NCI-H510A (cell line): ENCODE results near the gene MORC3.
"Not testable (repeated sequence)": the region's sequence is repeated elsewhere in the genome, so short reads cannot be mapped to it uniquely, and the experiment has no call there.

Source experiments
- DNase-seq: peaks from one replicate; lab custom pipeline; 2025; lab: John Stamatoyannopoulos, UW

The MORC3 gene

GRCh38 chr21:36325373-36326010 lies 5.5 kb downstream of the MORC3 start:
- no peak for DNase-seq

GRCh38 chr21:36330904-36331303 lies 10.9 kb downstream of the MORC3 start:
- no peak for DNase-seq

- DNase-seq = no peak
Measured at GRCh38 chr21:36337099-36337509, 17.1 kb downstream of the MORC3 start.

- DNase-seq = no peak
Measured at GRCh38 chr21:36338975-36339374, 19.0 kb downstream of the MORC3 start.

- not testable (repeated sequence) for DNase-seq
Measured at GRCh38 chr21:36342581-36342980, 22.6 kb downstream of the MORC3 start.

GRCh38 chr21:36344931-36345330 lies 24.9 kb downstream of the MORC3 start:
- DNase-seq = no peak

GRCh38 chr21:36347278-36347961 lies 27.4 kb downstream of the MORC3 start:
- DNase-seq = no peak

GRCh38 chr21:36347962-36348328 lies 27.9 kb downstream of the MORC3 start:
- no peak for DNase-seq

GRCh38 chr21:36349315-36349714 lies 29.3 kb downstream of the MORC3 start:
- no peak for DNase-seq

- no peak for DNase-seq
Measured at GRCh38 chr21:36350282-36350910, 30.4 kb downstream of the MORC3 start.

GRCh38 chr21:36354918-36355680 lies 35.1 kb downstream of the MORC3 start:
- DNase-seq = no peak

GRCh38 chr21:36355868-36356267 lies 35.9 kb downstream of the MORC3 start:
- DNase-seq = no peak

- DNase-seq = no peak
Measured at GRCh38 chr21:36359185-36359584, 39.2 kb downstream of the MORC3 start.

GRCh38 chr21:36369064-36369685 lies 49.2 kb downstream of the MORC3 start:
- DNase-seq = no peak

- DNase-seq = no peak
Measured at GRCh38 chr21:36375994-36376393, 56.0 kb downstream of the MORC3 start.

- DNase-seq = no peak
Measured at GRCh38 chr21:36377391-36377842, 57.4 kb downstream of the MORC3 start.

GRCh38 chr21:36379251-36379650 lies 59.3 kb downstream of the MORC3 start:
- no peak for DNase-seq

GRCh38 chr21:36381841-36382589 lies 62.0 kb downstream of the MORC3 start:
- DNase-seq = no peak

- not testable (repeated sequence) for DNase-seq
Measured at GRCh38 chr21:36382722-36383121, 62.7 kb downstream of the MORC3 start.

- no peak for DNase-seq
Measured at GRCh38 chr21:36384885-36385232, 64.9 kb downstream of the MORC3 start.

GRCh38 chr21:36385233-36386030 lies 65.4 kb downstream of the MORC3 start, which contains the start of gene CHAF1B:
Gene CHAF1B, plus strand, starts transcription at chr21:36385392. Its CDS starts 745 bp downstream, at chr21:36386137.
- DNase-seq = peak; percentile 33
